ENCODE measurements around the gene ANK2.

Gene ANK2

DNA sequence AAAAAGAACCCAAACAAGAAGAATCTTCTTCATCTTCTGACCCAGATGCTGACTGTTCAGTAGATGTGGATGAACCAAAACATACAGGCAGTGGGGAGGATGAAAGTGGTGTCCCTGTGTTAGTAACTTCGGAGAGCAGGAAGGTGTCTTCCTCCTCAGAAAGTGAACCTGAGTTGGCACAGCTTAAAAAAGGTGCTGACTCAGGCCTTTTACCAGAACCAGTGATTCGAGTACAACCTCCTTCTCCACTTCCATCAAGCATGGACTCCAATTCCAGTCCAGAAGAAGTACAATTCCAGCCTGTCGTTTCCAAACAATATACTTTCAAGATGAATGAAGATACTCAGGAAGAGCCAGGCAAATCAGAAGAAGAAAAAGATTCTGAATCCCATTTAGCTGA is 307.0 kb downstream of the ANK2 start:
- no peak for DNase-seq

DNA sequence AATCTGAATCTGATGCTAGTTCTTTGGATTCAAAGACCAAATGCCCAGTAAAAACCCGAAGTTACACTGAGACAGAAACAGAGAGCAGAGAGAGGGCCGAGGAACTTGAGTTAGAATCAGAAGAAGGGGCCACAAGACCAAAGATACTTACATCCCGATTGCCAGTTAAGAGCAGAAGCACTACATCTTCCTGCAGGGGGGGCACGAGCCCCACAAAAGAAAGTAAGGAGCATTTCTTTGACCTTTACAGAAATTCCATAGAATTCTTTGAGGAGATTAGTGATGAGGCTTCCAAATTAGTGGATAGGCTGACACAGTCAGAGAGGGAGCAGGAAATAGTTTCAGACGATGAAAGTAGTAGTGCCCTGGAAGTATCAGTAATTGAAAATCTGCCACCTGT is 309.3 kb downstream of the ANK2 start:
- no peak for DNase-seq

DNA sequence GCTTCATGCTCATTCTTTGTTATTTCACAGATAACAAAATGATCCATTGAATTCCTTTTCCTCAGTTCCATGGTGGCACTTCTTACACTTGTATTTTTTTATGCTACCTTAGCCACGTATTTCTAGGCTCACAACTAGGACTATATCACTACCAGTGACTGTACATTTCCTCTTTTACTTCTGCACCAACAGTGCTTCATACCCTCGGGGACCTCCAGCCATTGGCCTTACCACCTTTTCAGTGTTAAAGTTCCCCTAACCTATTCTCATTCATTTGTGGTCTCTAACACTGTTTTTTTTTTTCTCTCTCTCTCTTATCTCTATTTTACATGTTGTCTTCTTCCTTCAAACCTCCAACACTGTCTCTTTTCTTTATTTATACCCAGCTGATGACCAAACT is 315.9 kb downstream of the ANK2 start:
- DNase-seq = no peak

DNA sequence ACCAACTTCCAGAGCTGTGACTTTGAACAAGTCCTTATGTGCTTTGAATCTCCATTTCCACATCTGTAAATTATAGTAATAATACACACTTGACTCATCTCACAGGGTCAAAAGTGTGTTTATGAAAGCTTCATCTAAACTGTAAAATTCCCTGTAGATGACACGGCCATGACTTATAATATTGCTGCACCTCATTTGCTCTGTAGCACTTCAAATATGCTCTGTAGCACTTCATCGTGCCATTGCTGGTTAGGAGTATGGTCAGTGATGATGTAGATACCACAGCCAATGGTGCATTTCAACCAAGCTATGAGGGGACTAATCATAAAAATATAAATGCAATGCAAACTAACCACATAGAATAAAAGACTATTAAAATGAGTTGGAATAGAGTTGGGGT is 318.6 kb downstream of the ANK2 start:
- no peak for DNase-seq

DNA sequence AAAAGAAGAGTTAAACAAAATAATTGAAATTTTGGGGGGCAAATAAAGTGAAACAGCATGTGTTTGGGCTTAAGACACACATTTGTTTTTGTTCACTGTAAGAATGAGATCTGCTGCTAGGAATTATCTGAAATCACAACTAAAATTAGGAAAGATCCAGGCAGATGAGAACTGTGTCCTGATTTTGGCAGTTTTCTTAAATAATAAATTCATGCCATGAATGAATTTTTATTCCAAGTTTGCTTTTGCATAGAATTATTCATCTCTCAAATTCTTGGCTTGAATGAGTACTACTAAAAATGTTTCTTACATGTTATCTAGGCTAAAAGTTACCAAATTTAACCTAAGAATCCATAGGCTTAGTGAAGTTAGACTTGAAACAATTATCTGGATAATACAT is 321.7 kb downstream of the ANK2 start:
- no peak for DNase-seq

DNA sequence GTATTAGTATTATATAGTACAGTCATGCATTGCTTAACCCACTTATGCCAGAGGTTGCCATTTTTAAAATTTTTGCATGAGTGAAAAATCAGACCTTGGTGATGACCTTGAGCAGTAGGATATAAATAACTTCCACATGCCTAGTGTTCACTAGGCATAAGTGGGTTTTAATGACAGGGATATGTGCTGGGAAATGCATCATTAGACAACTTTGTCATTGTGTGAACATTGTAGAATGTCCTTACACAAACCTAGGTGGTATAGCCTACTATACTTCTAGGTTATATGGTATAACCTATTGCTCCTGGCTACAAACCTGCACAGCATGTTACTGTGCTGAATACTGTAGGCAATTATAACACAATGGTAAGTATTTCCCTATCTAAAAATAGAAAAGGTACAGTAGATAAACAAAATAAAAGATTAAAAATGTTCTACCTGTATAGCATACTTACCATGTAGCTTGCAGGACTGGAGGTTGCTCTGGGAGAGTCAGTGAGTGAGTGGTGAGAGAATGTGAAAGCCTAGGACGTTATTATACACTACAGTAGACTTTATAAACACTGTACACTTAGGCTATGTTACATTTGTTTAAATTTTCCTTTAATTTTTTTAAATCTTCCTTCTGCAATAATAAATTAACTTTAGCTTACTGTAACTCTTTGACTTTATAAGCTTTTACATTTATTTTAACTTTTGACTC is 326.7 kb downstream of the ANK2 start:
- no peak for DNase-seq

DNA sequence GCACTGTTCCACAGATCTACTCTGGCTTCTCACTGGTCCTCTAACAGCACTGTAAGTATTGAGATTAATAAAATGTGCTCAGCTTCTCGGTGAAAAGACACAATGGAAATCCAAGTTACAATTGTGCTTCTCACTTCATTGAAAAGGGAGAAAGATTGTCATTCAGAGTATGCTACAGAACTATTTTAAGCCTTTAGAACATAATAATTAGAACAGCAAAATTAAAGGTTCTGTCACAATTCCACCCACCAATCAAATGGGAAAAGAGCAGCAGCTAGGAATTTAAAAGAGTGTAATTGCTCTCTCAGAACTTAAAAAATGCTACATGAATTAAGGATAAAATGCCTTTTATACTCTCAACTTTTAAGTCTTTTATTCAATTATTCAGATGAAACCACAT is 329.4 kb downstream of the ANK2 start:
- no peak for DNase-seq

DNA sequence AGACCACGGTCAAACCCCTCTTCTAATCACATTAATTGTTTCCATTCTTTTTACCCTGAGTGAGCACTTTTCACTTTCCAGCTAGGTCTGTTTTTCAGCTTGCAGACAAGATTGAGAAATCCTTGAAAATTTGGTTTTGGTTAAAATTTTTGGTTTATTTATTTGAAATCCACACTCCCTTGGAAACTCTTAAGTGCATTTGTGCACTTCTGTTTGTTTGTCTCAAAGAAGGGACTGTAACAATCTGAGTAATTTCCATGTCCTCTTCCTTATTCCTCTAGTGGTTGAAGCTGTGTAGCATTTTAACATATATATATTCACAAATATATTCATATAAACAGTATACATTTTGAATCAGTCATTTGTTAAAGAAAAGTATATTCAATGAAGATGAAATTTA is 333.3 kb downstream of the ANK2 start:
- no peak for DNase-seq

DNA sequence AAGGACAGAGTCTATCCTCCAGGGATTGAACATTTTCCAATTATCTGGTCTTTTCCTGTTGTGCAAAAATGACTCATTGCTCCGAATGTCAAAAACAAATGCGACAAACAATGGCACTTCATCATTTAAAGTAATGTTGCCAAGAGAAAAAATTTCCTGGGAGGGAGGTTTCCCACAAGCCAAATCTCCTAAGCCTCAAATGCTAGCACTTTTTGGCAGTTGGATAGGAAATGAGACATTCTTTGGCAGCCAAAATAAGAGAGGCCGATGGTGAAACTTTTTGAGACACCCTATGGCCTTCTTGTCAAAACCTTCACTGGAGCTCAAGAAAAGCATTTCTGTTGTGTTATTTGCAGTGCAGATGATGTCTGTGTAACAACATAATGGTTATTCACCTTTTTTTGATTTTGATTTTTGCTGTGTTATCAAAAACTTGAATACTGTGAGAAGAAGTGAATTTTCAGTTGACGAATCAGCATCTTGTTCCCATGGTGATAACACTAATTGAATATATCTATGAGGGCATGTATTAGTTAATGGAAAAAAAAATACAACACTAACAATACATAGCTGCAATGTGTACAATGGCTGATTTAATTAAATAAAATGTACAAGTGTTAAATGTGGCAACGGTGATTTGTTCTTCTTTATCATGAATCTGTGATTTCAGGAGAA is 333.8 kb downstream of the ANK2 start:
- DNase-seq = no peak

DNA sequence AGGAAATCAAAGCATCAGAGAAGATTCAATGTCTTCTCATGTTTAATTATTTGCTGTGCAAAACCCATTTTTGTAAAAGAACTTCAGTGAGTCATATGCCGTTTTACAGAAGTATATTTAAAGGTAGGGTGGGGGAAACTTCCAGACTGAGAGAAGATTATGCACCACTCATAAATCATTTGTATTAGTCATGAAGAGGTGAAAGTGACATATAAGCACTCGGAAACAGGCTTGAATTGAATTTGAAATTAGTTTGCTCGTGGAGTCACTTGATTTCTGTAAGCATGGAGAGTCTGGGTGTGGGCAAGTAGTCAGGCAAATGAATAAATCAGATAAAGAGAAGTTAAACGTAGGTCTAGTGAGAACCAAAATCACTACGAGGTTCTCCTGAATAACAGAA is 335.1 kb downstream of the ANK2 start:
- DNase-seq = no peak

DNA sequence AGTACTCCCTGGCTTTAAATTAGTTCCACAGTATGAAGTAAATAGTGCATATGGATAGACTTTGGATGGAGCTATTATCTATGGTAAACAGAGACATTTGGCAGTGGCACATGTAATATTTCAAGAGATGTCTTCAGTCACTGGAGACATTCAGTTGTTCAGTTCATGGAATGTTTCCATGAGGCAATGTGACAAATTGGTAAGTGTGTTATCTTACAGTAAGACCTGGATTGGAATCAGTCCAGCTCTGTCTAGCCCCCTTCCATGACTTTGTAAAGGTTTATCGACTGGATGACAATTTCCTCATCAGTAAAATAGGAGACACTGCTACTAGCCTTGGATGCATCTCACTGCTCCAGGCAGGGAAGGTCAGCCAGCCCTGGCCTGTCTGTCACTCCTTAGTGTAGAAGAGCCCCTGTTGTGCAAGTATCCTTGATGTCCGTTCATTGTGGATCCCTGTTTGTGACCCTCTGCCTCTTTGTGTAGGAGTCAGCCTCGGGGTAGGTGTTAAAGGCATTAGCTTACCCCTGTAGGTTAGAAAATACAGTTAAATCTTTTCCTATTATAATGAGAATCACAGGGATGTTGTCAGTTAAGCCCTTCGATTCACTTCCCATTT is 335.9 kb downstream of the ANK2 start:
- no peak for DNase-seq

DNA sequence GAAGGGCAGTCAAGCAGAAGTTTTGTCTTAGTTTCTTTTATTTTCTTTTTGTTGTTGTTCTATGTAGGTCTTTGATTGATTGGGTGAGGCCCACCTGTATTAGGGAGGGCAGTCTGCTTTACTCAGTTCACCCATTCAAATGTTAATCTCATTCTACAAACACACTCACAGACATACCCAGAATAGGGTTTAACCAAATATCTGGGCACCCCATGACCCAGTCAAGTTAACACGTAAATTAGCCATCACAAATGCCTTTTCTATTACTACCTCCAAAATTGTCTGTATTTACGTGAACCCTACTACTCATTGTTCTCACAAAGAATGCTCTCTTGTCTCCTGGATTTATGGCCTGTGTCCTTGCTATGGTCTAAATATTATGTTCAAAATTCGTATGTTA is 339.7 kb downstream of the ANK2 start:
- DNase-seq = no peak

DNA sequence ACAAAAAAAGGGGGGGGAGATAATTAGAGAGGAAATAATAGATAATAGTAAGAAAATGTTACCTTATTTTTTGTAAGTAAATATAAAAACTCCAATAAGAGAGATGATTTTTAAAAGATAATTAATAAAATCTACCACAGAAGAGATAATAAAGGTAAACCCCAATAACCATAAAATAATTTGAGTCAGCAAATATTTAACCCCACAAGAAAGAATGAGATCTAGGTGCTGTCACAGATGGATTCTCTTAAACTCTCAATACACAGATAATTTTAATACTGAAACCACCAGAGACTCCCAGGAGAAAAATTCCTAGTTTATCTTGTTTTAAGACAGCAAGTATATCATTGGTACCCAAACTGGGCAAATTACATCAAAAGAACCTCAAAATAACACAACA is 341.4 kb downstream of the ANK2 start:
- no peak for DNase-seq

DNA sequence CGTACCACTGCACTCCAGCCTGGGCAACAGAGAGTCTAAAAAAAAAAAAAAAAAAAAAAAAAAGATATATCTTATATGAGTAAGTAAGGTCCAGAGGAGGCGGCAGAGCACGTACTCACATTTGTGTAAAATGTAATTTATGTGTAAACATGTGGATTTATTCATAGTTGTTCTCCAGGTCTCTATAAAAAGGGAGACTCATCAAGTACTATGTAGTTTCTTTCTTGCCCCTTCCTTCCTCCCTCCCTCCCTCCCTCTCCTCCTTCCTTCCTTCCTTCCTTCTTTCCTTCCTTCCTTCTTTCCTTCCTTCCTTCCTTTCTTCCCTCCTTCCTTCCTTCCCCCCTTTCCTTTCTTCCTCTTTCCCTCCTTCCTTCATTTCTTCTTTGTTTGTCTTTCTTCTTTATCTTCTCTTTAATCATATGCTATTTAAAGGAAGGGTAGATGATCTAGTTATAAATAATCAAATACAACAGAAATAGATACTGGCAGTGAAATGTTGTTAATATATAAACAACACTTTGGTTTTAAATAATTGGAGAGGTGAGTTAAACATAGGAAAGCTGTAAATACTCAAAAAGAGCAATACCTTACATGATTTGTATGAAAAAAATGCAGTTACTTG is 344.8 kb downstream of the ANK2 start:
- no peak for DNase-seq

DNA sequence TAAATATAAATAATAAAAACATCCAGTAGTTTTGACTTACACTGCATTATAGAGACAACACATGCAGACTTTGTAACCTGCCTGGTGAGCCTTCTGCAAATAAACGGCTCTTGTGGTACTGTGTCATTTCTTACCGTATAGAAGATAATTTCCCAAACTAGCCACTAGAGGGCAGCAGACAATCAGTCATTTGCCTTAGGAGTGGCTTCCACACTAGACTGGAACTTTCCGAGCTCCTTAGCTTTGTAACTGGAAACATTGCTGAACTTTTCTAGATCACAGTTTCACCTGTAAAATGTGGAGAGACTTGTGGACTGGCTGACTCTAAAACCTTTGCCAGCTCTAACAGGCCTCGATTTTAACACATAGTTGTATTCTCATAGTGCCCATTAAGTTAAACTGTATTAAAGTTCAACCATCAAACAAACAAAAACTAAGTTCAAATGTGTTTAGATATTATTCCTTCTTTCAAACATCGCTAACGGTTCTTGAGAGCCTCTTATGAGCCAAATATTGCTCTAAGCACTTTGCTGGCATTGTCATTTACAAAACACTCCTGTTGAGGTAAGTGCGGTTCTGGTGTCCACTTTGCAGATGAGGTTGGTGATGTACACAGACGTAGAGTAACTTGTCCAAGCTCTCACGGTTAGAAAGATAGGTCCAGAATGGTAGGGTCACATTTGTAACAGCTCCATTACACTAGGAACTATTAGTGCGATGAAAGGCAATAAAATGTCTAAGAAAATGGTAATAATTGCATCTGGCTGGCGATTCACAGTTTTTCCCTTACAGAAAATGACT is 345.5 kb downstream of the ANK2 start:
- peak; percentile 32 to 80 for DNase-seq

DNA sequence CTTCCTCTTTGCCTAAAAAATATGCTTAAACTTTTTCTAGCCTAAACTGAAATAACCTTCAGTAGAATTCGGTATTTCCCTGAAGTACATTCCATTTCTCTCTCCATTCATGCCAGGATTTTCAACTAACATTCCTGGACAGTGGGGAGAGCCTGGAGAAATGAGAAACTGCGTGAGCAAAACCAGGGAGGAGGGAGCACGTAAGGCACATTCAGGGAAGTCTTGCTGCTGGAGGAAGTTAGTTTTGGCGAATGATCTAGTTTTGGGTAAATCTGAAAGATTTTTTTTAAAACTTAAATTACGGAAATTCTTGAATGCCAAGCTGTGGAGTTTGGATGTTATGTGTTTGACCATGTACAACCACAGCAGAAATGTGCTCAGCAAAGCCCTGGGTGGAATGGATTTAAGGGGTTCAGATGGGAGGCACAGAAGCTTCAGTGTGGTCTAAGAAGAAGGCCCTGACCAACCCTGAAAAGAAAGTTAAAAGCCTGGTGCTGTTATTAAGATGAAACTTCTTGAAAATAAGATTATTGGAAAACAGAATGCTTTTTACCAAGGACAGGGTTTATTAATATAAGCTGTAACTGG is 347.8 kb downstream of the ANK2 start:
- no peak for DNase-seq

DNA sequence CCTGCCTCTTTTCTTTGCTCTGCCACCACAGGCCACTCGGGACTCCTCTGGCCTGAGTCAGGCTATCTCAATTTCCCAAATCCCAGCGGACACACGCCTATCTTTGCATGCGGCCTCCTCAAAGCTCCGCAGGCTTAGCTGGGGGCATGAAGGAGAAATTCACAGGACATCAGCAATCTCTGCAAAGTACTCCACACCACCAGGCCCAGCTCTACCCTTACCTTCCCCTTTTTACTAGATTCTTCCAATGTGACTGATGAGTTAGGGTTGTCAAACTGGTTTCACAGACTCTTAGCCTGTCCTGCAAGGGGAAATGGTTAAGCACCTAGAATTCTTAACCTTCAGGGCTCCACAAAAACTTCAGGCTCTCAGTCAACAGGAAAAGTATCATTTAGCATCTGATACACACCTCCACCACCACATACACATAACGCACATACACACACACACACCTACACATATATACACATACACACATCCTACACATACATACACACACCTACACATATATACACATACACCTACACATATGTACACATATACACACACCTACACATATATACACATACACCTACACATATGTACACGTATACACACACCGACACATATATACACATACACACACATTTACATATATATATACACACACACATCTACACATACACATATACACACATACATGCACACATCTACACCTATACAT is 349.1 kb downstream of the ANK2 start:
- DNase-seq = no peak

DNA sequence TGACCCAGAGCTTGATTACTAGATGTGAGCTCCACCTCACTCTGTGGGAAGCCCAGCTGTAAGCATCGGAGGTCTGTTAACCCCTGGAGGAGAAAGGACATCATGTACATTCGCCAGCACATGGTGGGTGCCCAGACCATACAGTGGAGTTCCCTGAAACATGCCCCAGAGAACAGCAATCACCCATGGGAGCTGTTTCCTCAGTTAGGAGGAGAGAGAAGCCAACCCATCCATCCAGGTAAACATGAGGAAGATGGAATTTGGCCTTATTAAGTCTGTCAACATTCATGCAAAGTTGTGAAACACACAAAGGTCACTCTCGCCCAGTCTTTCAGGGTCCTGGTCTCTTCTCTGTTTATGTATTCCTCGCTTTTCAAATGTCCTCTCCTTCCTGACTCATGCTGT is 354.7 kb downstream of the ANK2 start:
- DNase-seq = no peak

DNA sequence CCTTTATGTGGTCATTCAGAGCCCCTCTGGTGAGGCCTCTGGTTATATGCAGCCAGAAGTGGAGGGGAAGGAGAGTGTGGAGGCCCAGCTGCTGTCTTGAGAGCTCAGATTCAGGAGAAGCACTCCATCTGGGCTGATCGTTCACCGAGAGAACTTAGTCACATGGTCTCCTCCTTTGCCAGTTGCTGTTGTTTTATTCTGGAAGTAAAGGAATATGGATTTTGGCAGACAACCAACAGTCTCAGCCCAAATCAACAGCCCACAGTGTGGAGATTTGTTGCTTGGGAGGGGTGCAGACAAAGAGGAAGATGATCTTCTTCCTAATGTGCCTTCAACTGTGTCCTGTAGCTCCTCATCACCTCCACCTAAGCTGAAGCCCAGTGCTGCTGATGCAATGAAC is 355.4 kb downstream of the ANK2 start:
- no peak for DNase-seq

DNA sequence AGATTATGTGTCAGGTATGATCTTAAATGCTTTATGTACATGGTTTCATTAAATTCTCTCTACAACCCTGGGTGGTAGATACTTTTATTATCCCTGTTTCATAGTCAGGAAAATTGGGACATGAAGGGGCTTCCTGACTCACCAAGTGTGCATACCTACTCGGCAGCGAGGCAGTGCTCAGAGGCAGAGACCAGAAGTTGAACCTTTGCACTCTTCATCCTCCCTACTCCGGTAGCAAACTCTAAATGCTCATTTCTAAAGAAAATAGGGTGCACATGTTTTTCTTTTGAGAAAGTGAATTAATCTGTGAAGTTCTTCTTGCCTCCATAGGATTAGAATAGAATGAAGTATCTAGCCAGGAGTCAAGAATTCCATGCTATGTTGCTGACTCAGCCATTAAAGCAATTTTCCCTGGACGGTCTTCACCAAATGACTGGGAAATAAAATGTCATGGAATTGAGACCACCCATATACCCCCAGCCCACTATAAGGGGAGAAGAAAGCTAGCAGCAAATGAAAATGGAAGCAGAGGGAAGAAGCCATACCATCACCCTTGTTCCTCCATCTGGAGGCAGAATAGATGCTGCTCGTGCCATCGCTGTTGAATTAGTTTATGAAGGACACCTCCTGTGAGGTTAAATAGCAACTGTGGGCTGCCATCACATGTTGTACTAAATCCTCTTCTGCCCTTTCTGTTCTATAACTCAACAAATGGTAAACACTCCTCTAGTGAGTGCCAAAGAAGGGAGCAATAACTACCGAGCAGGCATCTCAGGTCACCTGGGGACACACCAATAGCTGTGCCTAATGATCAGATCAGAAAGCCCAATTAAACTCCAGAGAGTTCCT is 356.6 kb downstream of the ANK2 start:
- no peak for DNase-seq

DNA sequence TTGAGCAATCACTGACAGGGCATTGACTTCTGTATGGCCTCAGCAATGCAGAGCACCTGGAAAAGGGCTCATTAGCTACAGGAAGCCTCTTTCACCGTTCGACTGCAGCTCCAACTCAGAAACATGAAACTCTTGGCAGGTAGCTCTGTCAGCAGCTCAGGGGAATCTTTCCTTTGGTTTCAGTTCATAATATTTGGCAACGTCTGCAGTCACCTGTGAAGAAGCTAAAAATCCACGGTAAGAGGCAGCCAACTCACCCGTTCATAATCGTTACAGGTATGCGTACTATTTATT is 357.2 kb downstream of the ANK2 start:
- DNase-seq = no peak

Measured in CD4-positive, alpha-beta T cell treated with Interferon alpha-2 for 1 hour (primary cell).